CD4-positive, alpha-beta T cell treated with Interferon gamma for 1 hour (primary cell): Measurements from ENCODE around the gene CYP26C1.

Experiments
- DNase-seq: peaks from one replicate; pipeline ENCODE4 v3.0.0-alpha.2; 2020

The CYP26C1 gene

GRCh38 chr10:93059975-93060886, at the start of gene CYP26C1:
Gene CYP26C1 (plus strand): TSS chr10:93060798. CDS start chr10:93061264, 466 bp downstream.
- no peak for DNase-seq

- DNase-seq = no peak
Observed at GRCh38 chr10:93015722-93016121, 44.9 kb upstream of the CYP26C1 start.

GRCh38 chr10:93023013-93023650, 37.5 kb upstream of the CYP26C1 start:
- DNase-seq = no peak

GRCh38 chr10:93026072-93026471, 34.5 kb upstream of the CYP26C1 start:
- no peak for DNase-seq

- DNase-seq = no peak
Observed at GRCh38 chr10:93027508-93027907, 33.1 kb upstream of the CYP26C1 start.

- DNase-seq = no peak
Observed at GRCh38 chr10:93028883-93029282, 31.7 kb upstream of the CYP26C1 start.

- DNase-seq = no peak
Observed at GRCh38 chr10:93030409-93030808, 30.2 kb upstream of the CYP26C1 start.

- no peak for DNase-seq
Observed at GRCh38 chr10:93032105-93032808, 28.3 kb upstream of the CYP26C1 start.

GRCh38 chr10:93032809-93033137, 27.8 kb upstream of the CYP26C1 start:
- DNase-seq = no peak

- DNase-seq = no peak
Observed at GRCh38 chr10:93034426-93034825, 26.2 kb upstream of the CYP26C1 start.

- no peak for DNase-seq
Observed at GRCh38 chr10:93039110-93039509, 21.5 kb upstream of the CYP26C1 start.

GRCh38 chr10:93039721-93040120, 20.9 kb upstream of the CYP26C1 start:
- no peak for DNase-seq

GRCh38 chr10:93054486-93054885, 6.1 kb upstream of the CYP26C1 start:
- no peak for DNase-seq

GRCh38 chr10:93058139-93058538, 2.5 kb upstream of the CYP26C1 start:
- DNase-seq = no peak

- no peak for DNase-seq
Observed at GRCh38 chr10:93060887-93061593, 442 bp downstream of the CYP26C1 start.

- DNase-seq = no peak
Observed at GRCh38 chr10:93061594-93062513, 1.3 kb downstream of the CYP26C1 start.

GRCh38 chr10:93062514-93063143, 2.0 kb downstream of the CYP26C1 start:
- DNase-seq = no peak

GRCh38 chr10:93063144-93063976, 2.8 kb downstream of the CYP26C1 start:
- DNase-seq = no peak

GRCh38 chr10:93063977-93064660, 3.5 kb downstream of the CYP26C1 start:
- no peak for DNase-seq
